K562 (cell line): ENCODE measurements around the gene TTC8. TPM values are rescaled to one million over a fixed set of nuclear protein-coding genes. Genes with fewer than 3 reads are reported as not detected.

Experiments used
- ATAC-seq: fragments of 200-7000 bp; cut with Tn5 transposase; 3 replicates; pipeline ENCODE4 v1.9.1; 2020; ENCODE audit warnings: moderate library complexity
- BruUV-seq: library from RNA; stranded (reverse); fragments of 400-500 nt; replicated peaks from 2 replicates; lab custom pipeline; 2021; lab: Mats Ljungman, UMichigan
- CTCF ChIA-PET: fragments of 300-600 bp; formaldehyde crosslinking; extraction: SDS; loops from one replicate; lab custom pipeline; 2021; ENCODE audit warnings: low intra/inter-chr PET ratio; lab: Yijun Ruan, JAX
- POLR2A ChIA-PET: fragments of 300-600, 350-650 bp; sonication (Branson Sonifier 250); formaldehyde crosslinking; extraction: SDS; loops from one replicate; lab custom pipeline; 2021; ENCODE audit warnings: antibody characterized with exemption, inconsistent platforms; lab: Yijun Ruan, JAX
- DNase-seq, 4 experiments: peaks; one replicate each; pipeline versions ENCODE4 v3.0.0 to v3.0.0-alpha.2; 2011 to 2018; ENCODE audit warnings: low spot score in 3 of 4, mixed read lengths in 3 of 4; ENCODE audit errors: extremely low read depth in 1 of 4
- FAIRE-seq: peaks from 2 replicates; lab custom pipeline; 2011; peaks lifted over from hg19 to GRCh38; lab: Jason Lieb, UNC
- H2AFZ ChIP-seq: 2 replicates; pipeline ENCODE4 v1.6.0; 2011; ENCODE audit warnings: low read depth, low read length, control low read depth, inconsistent platforms
- H3K27ac ChIP-seq: fragments of 200-600 bp; 3 replicates; pipeline ENCODE4 v1.8.0; 2011; ENCODE audit warnings: low read depth, mild to moderate bottlenecking, control low read depth, inconsistent platforms, low read length, moderate library complexity, mixed read lengths; ENCODE audit errors: extremely low read depth
- H3K27me3 ChIP-seq, 2 experiments: fragments of 300-600 bp in 1 of 2; 2 replicates in 1 of 2; 3 replicates in 1 of 2; pipeline versions ENCODE4 v1.6.0 to v1.8.0; 2011; ENCODE audit warnings: inconsistent platforms in 2 of 2, low read length in 2 of 2, mild to moderate bottlenecking in 1 of 2, mixed read lengths in 1 of 2, moderate library complexity in 1 of 2; ENCODE audit not compliant: control insufficient read depth in 2 of 2, insufficient read depth in 2 of 2
- H3K36me3 ChIP-seq: fragments of 300-600 bp; 3 replicates; pipeline ENCODE4 v1.8.0; 2011; ENCODE audit warnings: mild to moderate bottlenecking, low read length, inconsistent platforms; ENCODE audit not compliant: control insufficient read depth, insufficient read depth
- H3K4me1 ChIP-seq, 2 experiments: fragments of 200-600 bp in 1 of 2; replicated peaks in 1 of 2; 2 replicates in 1 of 2; 3 replicates in 1 of 2; pipeline versions ENCODE4 v1.5.1 to v1.8.0; 2011; ENCODE audit warnings: inconsistent platforms in 2 of 2, low read length in 2 of 2, mild to moderate bottlenecking in 1 of 2, mixed read lengths in 1 of 2, moderate library complexity in 1 of 2; ENCODE audit not compliant: control insufficient read depth in 2 of 2, insufficient read depth in 2 of 2
- H3K4me2 ChIP-seq: 2 replicates; pipeline ENCODE4 v1.6.1; 2011; ENCODE audit warnings: low read length, control low read depth, inconsistent platforms, mixed read lengths; ENCODE audit not compliant: insufficient read depth
- H3K4me3 ChIP-seq: fragments of 200-600 bp; sonication (generic), shearing (Covaris generic); 2 replicates; pipeline ENCODE4 v1.5.1; 2016; ENCODE audit warnings: control low read depth, inconsistent platforms
- H3K79me2 ChIP-seq: fragments of 200-600 bp; 3 replicates; pipeline ENCODE4 v1.8.0; 2011; ENCODE audit warnings: low read length, inconsistent platforms; ENCODE audit not compliant: control insufficient read depth, insufficient read depth
- H3K9ac ChIP-seq, 2 experiments: 2 replicates each; pipeline versions ENCODE4 v1.6.0 to v1.6.1; 2011; ENCODE audit warnings: low read depth in 2 of 2, low read length in 2 of 2, control low read depth in 1 of 2, inconsistent platforms in 1 of 2, mild to moderate bottlenecking in 1 of 2, mixed read lengths in 1 of 2; ENCODE audit not compliant: insufficient read depth in 1 of 2
- H3K9me1 ChIP-seq: one replicate; pipeline ENCODE4 v1.6.0; 2011; ENCODE audit warnings: inconsistent platforms, mild to moderate bottlenecking, low read length, moderate library complexity; ENCODE audit not compliant: control insufficient read depth, insufficient read depth
- H3K9me3 ChIP-seq: replicated peaks from 2 replicates; pipeline ENCODE4 v1.5.1; 2011; ENCODE audit warnings: low read depth, low read length, inconsistent platforms; ENCODE audit not compliant: control insufficient read depth, insufficient read depth
- H4K20me1 ChIP-seq: replicated peaks from 2 replicates; pipeline ENCODE4 v1.6.1; 2011; ENCODE audit warnings: low read length, inconsistent platforms, mixed read lengths; ENCODE audit not compliant: control insufficient read depth, insufficient read depth
- FOXK1 ChIP-seq: sonication (generic); formaldehyde crosslinking; IDR thresholded peaks from 2 replicates; pipeline ENCODE4 v1.8.0; 2022; ENCODE audit warnings: missing genetic modification reagents, mild to moderate bottlenecking, borderline replicate concordance
- FOXP1 ChIP-seq: sonication (generic); formaldehyde crosslinking; IDR thresholded peaks from 2 replicates; pipeline ENCODE4 v1.8.0; 2022; ENCODE audit warnings: mild to moderate bottlenecking, missing genetic modification reagents
- KDM2B ChIP-seq: fragments of 250-450 bp; sonication (Bioruptor Pico); IDR thresholded peaks from 2 replicates; pipeline ENCODE4 v1.8.0; 2021; ENCODE audit warnings: mild to moderate bottlenecking, moderate library complexity
- NCOA6 ChIP-seq: fragments of 450-650 bp; IDR thresholded peaks from 2 replicates; pipeline ENCODE4 v1.6.1; 2017; ENCODE audit warnings: mild to moderate bottlenecking
- SOX6 ChIP-seq: fragments of 450-650 bp; IDR thresholded peaks from 2 replicates; pipeline ENCODE4 v1.6.1; 2014; ENCODE audit warnings: mild to moderate bottlenecking
- ZNF134 ChIP-seq: fragments of 250-450 bp; sonication (Bioruptor Pico); conservative IDR thresholded peaks from 2 replicates; pipeline ENCODE4 v1.4.0; 2020
- WGBS: fragments of 100-300 bp; shearing (Covaris generic); methylation state at CpG from one replicate; pipeline ENCODE4 v1.1.6; 2016; ENCODE audit warnings: low coverage, mixed read lengths; ENCODE audit not compliant: insufficient coverage; ENCODE audit errors: missing lambda C conversion rate; 5-methylcytosine and 5-hydroxymethylcytosine counted together
- in situ Hi-C: fragments of 300-500 bp; cut with MboI; formaldehyde crosslinking; loops from 4 replicates; pipeline ENCODE4 v1.15.0; 2018; ENCODE audit warnings: inconsistent platforms, mixed read lengths
- intact Hi-C: fragments of 100-400 bp; cut with micrococcal nuclease; formaldehyde crosslinking; loops from 2 replicates; pipeline ENCODE4 v1.14.2; 2022
- polyA plus RNA-seq, 8 experiments: library from polyadenylated mRNA; depleted of rRNA in 4 of 8; stranded (reverse) in 5 of 8; unstranded in 3 of 8; fragments of >200 nt; fragmentation: Nextera tagmentation in 2 of 8; fragmentation: Illumina TruSeq in 1 of 8; extraction: Ambion mirVana in 2 of 8; extraction: Trizol in 1 of 8; gene quantifications; 2 replicates each; pipeline versions ENCODE4 v1.2.1 to v1.2.3, GENCODE V29; 2011 to 2014; ENCODE audit warnings: inconsistent platforms in 1 of 8, missing spikeins in 1 of 8
- total RNA-seq, 7 experiments: library from RNA; depleted of rRNA in 6 of 7; stranded (reverse); fragments of >200 nt in 6 of 7; fragmentation: Illumina TruSeq in 2 of 7; extraction: Trizol in 2 of 7; gene quantifications; 2 replicates each; pipeline versions ENCODE4 v1.2.1 to v1.2.3, GENCODE V29; 2011 to 2021; ENCODE audit warnings: low replicate concordance in 1 of 7

Gene TTC8
- total and polyA plus RNA-seq, 9 of the 15 experiments (the other 6 are each of a cell fraction or from before 2014, with no cell fraction given) = 7.3 to 22.7 (median 9.6) TPM

DNA sequence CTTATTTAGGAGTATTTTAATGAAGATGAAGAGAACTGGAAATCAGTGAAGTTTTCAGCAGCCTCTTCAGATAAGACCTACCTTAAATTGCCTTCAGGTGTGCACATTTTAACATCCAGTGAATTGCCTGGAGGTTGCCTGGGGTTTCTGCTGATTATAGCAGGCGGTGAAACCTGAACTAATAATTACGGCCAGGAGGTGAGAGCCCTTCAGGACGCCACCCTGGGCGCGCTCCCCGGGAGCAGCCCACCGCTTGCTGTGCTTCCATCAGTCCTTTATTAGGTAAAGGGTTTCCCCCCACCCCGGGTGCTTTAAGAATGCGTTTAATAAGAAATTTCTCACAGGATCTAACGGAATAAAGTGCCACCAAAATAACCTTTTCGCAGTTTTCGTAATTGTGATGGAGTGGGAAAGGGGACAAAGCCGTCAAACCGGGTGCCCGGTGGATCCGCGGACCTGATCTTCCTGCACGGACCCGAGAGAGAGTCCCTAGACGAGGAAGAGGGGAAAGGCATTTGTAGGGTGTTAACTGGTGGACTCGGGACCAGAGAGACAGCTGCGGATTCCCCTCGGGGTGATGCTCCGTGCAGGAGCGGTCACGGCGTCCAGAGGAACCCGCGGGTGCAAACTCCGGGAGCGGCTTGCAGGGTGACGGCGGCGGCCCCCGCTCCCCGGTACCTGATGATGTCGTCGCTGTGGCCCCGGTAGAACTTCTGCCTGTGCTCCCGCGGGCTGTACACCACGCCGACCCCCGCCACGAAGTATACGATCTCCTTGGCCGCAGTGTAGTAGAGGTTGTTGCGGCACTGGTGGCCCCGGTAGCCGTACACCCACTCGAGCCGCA lies 32.6 kb upstream of the TTC8 start:
- no peak for FAIRE-seq
- peaks cover 2 to 4% of the 10 kb centered on the region in 2 experiments; a peak in 2 of 5 replicates for H3K27me3 ChIP-seq
- H3K27ac ChIP-seq = no peak overlapping the region
- no peaks in the 10 kb centered on the region for H3K9me1 ChIP-seq
- no peak for TF ChIP-seq SOX6
- TF ChIP-seq FOXP1 (CRISPR knock-in tag) = no peak
- TF ChIP-seq NCOA6 = peak; percentile 67
- TF ChIP-seq KDM2B (CRISPR knock-in tag) = peak; percentile 18; the same call in 1 of the 2 replicates
- no peak for TF ChIP-seq FOXK1 (CRISPR knock-in tag)
- 0 out of 2 replicates have a peak, but pooled peaks have one; percentile 49 for TF ChIP-seq ZNF134 (CRISPR knock-in tag)
- no peaks in the 10 kb centered on the region for H3K9me3 ChIP-seq
- 2% methylated on average over 29 of the region's 52 CpGs for WGBS
- no peaks in the 10 kb centered on the region for H3K36me3 ChIP-seq
- H3K9ac ChIP-seq = peak overlapping the region in 1 of 2 experiments; percentile 90; a peak in 3 of 4 replicates
- peak overlapping the region; percentile 75 for H3K4me2 ChIP-seq
- peak overlapping the region; percentile 48 for H3K4me3 ChIP-seq
- H3K79me2 ChIP-seq = no peaks in the 10 kb centered on the region
- peak in 2 of 4 experiments; percentile 4 to 5 for DNase-seq
- ChIA-PET CTCF (no interaction called here), POLR2A (interaction anchor here (0.7 kb wide), 1 partner anchor 37 kb away, joined by 3 read pairs; no protein-coding TSS in a partner anchor)
- no TSS peak for BruUV-seq
- ATAC-seq = no peak; the same call in 1 of the 3 replicates
- intact Hi-C loops = loop anchor here (2.0 to 5.0 kb wide), 3 partner anchors 77 to 220 kb away; no protein-coding TSS in a partner anchor
- H3K4me1 ChIP-seq = peaks cover 5 to 16% of the 10 kb centered on the region in 2 experiments; a peak in 4 of 5 replicates
- H2AFZ ChIP-seq = peak overlapping the region; percentile 83
- no peaks in the 10 kb centered on the region for H4K20me1 ChIP-seq
- in situ Hi-C loops = no loop called here
